HG03108 (cell line): Measurements from ENCODE around the gene DNER.
"Not testable (repeated sequence)": the region's sequence is repeated elsewhere in the genome, so short reads cannot be mapped to it uniquely, and the experiment has no call there.

Source experiments
- ATAC-seq: cut with Tn5 transposase; IDR thresholded peaks from one replicate; pipeline ENCODE4 v1.9.1; 2021; ENCODE audit warnings: moderate library complexity; ENCODE audit not compliant: unreplicated experiment

DNER gene

DNA sequence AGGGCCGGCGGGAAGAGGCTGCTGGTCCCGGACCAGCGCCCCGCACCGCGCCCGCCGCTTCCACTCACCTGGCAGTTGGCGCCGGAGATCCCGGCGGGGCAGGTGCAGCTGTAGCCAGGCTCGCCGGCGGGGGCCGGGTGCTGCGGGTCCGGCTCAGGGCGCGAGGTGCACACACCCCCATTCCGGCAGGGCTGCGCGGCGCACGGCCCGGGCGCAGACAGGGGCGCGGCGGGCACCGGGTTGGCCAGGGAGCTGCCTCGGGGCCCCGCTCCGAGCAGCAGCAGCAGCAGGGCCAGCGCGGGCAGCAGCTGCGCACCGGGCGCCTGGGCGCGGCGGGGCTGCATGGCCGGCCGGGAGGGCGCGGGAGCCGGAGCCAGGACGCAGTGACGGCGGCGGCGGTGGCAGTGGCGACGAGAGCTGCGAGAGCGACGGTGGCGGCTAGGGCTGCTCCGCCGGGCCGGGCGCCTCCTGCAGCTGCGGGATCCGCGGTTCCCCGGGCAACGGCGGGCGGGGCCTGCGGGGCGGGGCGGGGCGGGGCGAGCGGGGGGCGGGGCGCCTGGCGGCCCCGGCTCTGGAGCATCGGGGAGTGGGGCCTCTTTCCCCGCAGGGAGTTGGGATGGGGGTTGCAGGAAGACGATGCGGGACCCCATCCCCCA, at the start of gene DNER:
Gene DNER, minus strand, starts transcription at position 476 of the 656 bp plus-strand sequence. Its CDS starts 132 bp downstream, at position 344.
- peak; percentile 63 for ATAC-seq

DNA sequence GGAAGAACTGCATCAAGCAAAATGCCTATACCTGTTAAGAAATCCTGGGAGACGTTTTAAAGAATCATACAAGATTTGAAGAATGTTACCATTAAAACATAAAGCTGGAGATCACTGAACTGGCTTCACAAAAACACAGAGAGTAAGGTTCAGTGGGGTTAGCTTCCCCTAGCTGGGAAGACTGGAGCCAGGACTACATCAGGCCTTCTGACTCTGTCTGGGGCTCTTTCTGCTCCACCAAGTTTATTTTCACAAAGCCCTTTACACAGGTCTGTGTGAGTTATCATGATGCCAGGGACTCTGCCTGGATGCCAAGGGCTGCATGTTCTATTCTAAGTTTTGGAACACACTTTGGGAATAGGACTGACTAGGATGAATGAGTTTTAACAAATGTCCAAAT, 47.3 kb upstream of the DNER start:
- ATAC-seq: no peak

DNA sequence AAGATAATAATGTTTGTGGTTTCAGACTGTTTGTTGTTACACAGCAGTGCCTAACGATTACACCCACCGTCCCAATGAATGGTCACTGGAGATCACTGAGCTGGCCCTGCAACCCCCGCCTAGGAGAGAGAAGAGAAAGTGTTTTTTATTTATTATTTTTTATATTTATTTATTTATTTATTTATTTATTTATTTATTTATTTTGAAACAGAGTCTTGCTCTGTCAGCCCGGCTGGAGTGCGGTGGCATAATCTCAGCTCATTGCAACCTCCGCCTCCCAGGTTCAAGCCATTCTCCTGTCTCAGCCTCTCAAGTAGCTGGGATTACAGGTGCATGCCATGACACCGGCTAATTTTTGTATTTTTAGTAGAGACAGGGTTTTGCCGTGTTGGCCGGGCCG, 43.1 kb upstream of the DNER start:
- ATAC-seq: not testable (repeated sequence)

- no peak for ATAC-seq
Observed at GRCh38 chr2:229752970-229753729, 38.8 kb upstream of the DNER start.

DNA sequence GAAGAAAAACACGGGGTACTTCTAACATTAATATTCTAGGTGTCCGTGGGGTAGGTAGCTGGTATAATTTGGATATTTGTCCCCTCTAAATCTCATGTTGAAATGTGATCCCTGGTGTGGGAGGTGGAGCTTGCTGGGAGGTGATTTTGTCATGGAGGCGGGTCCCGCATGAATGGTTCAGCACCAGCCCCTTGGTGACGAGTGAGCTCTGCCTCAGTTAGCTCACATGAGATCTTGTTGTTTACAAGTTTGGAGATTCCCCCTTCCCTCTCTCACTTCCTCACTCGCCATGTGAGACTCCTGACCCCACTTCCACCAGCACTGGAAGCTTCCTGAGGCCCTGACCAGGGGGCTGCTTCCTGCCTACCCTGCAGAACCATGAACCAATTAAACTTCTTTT, 35.4 kb upstream of the DNER start:
- ATAC-seq: no peak

DNA sequence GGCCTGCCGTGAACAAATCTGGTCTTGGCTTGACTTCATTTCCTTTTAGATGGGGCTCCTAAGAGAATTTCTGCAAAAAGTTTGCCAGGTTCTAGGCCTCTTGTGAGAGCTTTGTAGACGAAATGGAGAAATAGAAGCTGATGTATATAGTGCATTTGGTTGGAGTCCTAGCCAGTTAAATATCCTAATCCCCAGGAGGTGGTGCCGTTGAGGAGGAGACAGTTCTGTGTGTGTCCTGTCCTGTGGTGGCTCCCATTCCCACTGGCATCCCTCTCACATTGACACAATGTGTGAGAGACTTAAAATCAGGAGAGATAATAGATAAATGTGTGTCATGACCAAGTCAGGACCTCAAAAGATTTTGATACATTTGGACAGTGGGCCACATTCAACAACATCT, 34.6 kb upstream of the DNER start:
- no peak for ATAC-seq

GRCh38 chr2:229742691-229743090, 28.3 kb upstream of the DNER start:
- ATAC-seq: not testable (repeated sequence)

GRCh38 chr2:229740279-229740678, 25.9 kb upstream of the DNER start:
- ATAC-seq: no peak

- no peak for ATAC-seq
Observed at GRCh38 chr2:229738024-229738625, 23.8 kb upstream of the DNER start.

- no peak for ATAC-seq
Observed at GRCh38 chr2:229734410-229734809, 20.1 kb upstream of the DNER start.

- no peak for ATAC-seq
Observed at GRCh38 chr2:229733611-229734245, 19.4 kb upstream of the DNER start.

DNA sequence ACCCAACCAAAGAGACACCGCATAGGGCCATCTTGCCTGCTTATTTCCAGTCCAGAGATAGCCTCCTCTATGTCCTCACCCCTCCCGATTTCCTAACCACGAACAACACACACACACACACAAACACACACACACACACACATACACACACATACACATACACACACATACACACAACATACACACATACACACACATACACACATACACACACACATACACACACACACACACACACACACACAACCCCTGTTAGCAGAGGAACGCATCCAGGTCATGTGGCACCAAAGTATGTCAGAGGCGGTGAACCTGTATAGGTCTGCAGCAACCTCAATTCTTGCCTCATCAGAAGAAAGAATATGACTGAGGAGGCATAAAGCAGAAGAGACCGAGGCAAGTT, 18.5 kb upstream of the DNER start:
- ATAC-seq: no peak

DNA sequence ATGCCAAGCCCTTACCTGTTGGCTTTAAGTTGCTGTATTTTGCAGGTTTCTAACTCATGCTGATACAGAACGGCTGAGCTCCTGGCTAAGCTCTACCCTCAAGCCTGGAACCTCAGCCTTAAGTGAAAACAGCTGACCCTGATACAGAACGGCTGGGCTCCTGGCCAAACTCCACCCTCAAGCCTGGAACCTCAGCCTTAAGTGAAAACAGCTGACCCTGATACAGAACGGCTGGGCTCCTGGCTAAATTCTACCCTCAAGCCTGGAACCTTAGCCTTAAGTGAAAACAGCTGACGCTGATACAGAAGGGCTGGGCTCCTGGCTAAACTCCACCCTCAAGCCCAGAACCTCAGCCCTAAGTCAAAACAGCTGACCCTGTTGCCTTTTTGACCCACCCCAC, 17.6 kb upstream of the DNER start:
- no peak for ATAC-seq

DNA sequence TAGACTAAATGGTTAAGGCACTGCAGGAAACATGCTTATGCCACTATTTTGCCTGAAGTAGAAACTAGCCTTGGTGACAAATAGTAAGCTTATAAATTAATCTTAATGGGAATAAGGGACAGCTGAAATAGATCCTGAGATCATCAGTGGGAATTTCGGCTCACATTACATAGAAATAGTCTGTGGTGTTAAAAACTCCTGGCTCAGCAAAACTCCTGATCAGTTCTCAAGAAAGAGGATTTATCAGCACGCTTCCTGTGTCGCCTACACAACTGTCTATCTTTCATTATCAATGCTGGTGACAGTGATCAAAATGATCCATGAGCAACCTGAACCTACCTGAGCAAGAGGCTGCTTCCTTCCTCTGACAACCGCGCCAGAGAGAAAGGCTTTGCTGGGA, 17.0 kb upstream of the DNER start:
- ATAC-seq: no peak

- no peak for ATAC-seq
Observed at GRCh38 chr2:229728370-229728769, 14.0 kb upstream of the DNER start.

DNA sequence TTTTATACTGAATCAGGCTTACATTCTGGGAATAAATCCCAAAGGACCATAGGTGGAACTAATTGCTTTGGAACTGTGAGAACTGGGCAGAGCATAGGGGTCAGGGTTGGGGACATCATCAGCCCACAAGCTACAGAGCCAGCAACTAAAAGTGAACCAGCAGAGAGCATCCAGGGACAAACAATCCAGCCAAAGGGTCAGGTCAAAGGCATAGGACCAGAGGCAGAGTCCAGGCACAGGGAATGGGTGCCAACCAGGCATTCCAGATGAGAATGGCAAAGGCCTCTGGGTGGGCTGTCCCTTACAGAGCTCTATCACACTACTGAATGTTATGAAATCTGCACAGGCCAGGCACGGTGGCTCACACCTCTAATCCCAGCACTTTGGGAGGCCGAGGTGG, 12.3 kb upstream of the DNER start:
- ATAC-seq: no peak

DNA sequence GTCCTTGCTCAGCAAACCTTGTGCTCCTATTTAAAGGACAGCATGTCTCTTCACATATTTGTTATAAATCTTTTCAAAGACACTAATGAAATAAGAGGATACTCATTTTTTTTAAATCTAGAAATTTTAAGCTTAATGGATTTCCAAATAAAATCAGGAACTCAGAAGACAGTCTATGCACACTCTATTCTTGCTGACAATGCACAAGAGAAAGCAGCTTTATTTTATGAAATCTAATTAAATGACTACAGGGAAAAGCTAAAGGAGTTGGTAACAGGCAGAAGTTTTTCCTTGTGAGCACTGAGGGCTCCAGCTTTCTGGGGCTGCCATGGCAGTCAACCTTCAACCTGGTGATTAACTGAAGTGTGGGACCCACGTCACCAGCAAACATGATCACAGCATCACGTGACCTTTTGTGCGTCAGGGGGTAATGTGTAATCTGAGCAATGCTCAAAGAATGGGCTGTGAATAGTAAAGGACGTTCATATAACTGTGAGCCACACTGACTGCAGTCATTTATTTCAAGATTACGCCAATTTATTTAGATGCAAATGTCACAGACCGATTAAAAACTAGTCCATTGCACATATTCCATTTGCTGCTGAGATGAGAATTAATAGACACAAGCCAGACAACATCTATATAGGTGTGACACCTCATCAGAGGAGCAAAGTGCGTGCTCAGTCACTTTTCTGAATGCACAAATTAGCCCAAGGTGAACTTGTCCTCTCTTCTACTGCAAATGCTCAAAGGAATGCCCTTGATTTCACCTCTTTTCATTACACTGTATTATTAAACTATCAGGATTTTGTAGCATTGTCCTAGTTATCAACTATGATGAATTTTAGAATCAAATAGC, 11.6 kb upstream of the DNER start:
- ATAC-seq: no peak

GRCh38 chr2:229723192-229723591, 8.8 kb upstream of the DNER start:
- ATAC-seq: not testable (repeated sequence)

DNA sequence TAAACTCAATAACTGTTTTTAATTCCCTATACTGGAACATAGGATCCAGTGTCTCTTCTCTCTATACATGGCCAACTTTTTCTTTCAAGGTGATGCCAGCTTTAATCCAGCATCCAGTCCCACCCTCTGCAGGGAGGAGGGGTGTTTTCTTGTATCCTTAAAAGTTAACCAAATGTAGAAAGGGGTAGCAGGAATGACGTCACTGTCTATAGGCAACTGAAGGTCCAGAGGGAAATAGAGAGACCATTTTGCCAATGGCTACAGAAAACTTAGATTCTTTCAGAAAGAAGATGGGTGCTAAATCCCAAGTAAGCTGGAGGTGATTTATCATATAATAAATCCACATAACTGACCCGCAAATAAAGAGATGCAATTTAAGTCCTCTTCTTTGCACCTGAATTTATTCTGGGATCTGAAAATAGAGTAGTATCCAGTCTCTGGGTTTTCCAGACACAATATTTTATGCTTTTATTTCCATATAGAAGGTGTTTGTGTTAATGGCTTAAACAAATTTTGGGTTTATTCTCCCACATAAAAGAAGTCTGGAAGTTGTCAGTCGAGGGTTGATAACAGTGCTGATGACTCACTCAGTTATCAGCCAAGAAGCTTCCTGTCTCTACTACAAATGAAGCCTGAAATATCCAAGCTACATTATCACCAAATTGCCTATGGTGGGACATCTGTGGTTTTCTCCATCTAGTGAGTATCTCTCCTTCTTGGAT, 5.7 kb upstream of the DNER start:
- no peak for ATAC-seq

DNA sequence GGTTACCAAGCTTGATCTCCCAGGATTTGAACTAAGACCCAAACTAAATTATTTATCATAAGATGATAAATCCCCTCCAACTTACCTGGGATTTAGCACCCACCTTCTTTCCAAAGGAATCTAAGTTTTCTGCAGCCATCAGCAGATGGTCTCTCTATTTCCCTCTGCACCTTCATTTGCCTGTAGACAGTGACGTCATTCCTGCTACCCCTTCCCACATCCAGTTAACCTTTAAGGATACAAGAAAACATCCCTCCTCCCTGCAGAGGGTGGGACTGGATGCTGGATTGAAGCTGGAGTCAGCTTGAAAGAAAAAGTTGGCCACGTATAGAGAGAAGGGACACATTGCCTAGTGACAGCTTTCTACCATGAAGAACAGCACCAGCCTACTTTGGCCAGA, 3.7 kb upstream of the DNER start:
- ATAC-seq: no peak
